GM23338 (cell line): ENCODE data around the gene MSS51. TPM values are rescaled to one million over a fixed set of nuclear protein-coding genes. Genes with fewer than 3 reads are reported as not detected.

Experiments used
- ATAC-seq: fragments of 200-7000 bp; cut with Tn5 transposase; 3 replicates; pipeline ENCODE4 v1.9.1; 2020
- DNase-seq: peaks from one replicate; pipeline ENCODE4 v3.0.0-alpha.2; 2015; ENCODE audit warnings: low spot score
- H2AFZ ChIP-seq: fragments of 200-600 bp; sonication (generic); 2 replicates; pipeline ENCODE4 v1.8.0; 2016; ENCODE audit warnings: antibody characterized with exemption, mild to moderate bottlenecking, moderate library complexity
- H3F3A ChIP-seq: fragments of 200-600 bp; sonication (generic); replicated peaks from 2 replicates; pipeline ENCODE4 v1.8.0; 2017; ENCODE audit warnings: antibody characterized with exemption, mixed run types, low read depth
- H3K27ac ChIP-seq: fragments of 200-600 bp; sonication (generic); 2 replicates; pipeline ENCODE4 v1.6.1; 2016; ENCODE audit warnings: low read depth
- H3K27me3 ChIP-seq: fragments of 200-600 bp; sonication (generic); 2 replicates; pipeline ENCODE4 v1.8.0; 2016; ENCODE audit warnings: mild to moderate bottlenecking, mixed run types, moderate library complexity; ENCODE audit not compliant: insufficient read depth
- H3K36me3 ChIP-seq: fragments of 200-600 bp; sonication (generic); 2 replicates; pipeline ENCODE4 v1.8.0; 2016; ENCODE audit warnings: mild to moderate bottlenecking; ENCODE audit not compliant: insufficient read depth
- H3K4me1 ChIP-seq: fragments of 200-600 bp; sonication (generic); 2 replicates; pipeline ENCODE4 v1.8.0; 2016; ENCODE audit warnings: mild to moderate bottlenecking, moderate library complexity; ENCODE audit not compliant: insufficient read depth
- H3K4me2 ChIP-seq: fragments of 200-600 bp; sonication (generic); 2 replicates; pipeline ENCODE4 v1.7.1; 2017; ENCODE audit warnings: mixed run types
- H3K4me3 ChIP-seq: fragments of 200-600 bp; sonication (generic); 2 replicates; pipeline ENCODE4 v1.6.1; 2016; ENCODE audit warnings: mixed run types
- H3K79me2 ChIP-seq: fragments of 200-600 bp; sonication (generic); replicated peaks from 2 replicates; pipeline ENCODE4 v1.8.0; 2017; ENCODE audit warnings: mild to moderate bottlenecking; ENCODE audit not compliant: insufficient read depth
- H3K9me2 ChIP-seq: fragments of 200-600 bp; sonication (generic); 2 replicates; pipeline ENCODE4 v1.8.0; 2017; ENCODE audit not compliant: insufficient read depth
- H4K20me1 ChIP-seq: fragments of 200-600 bp; sonication (generic); replicated peaks from 2 replicates; pipeline ENCODE4 v1.8.0; 2017; ENCODE audit warnings: mild to moderate bottlenecking; ENCODE audit not compliant: insufficient read depth
- H3K27ac Mint-ChIP-seq: 2 replicates; pipeline ENCODE4 v1.8.0; 2020; ENCODE audit warnings: inconsistent platforms, mild to moderate bottlenecking, moderate library complexity, mixed read lengths
- H3K27me3 Mint-ChIP-seq: 3 replicates; pipeline ENCODE4 v1.8.0; 2022; ENCODE audit warnings: low read depth, mild to moderate bottlenecking, moderate library complexity, mixed read lengths, inconsistent platforms; ENCODE audit not compliant: insufficient read depth, poor library complexity
- H3K36me3 Mint-ChIP-seq: 3 replicates; pipeline ENCODE4 v1.8.0; 2021; ENCODE audit warnings: low read depth, mild to moderate bottlenecking, inconsistent platforms, moderate library complexity, mixed read lengths
- H3K4me1 Mint-ChIP-seq: 3 replicates; pipeline ENCODE4 v1.8.0; 2020; ENCODE audit warnings: mild to moderate bottlenecking, inconsistent platforms, mixed read lengths
- H3K4me3 Mint-ChIP-seq: 3 replicates; pipeline ENCODE4 v1.8.0; 2021; ENCODE audit warnings: moderate library complexity, mild to moderate bottlenecking, inconsistent platforms, mixed read lengths
- H3K9me3 Mint-ChIP-seq: 3 replicates; pipeline ENCODE4 v1.8.0; 2020; ENCODE audit warnings: moderate library complexity, mild to moderate bottlenecking, inconsistent platforms, mixed read lengths
- CREB1 ChIP-seq: fragments of 250-450 bp; sonication (Bioruptor Pico); IDR thresholded peaks from 2 replicates; pipeline ENCODE4 v1.5.0; 2020; ENCODE audit warnings: low read depth, mild to moderate bottlenecking, moderate library complexity
- CTCF ChIP-seq, 2 experiments: fragments of 200-600 bp in 1 of 2; sonication (generic) in 1 of 2; conservative IDR thresholded peaks; 2 replicates each; pipeline versions ENCODE4 v1.5.1 to v1.6.1; 2016 to 2017; ENCODE audit warnings: antibody characterized with exemption in 2 of 2, low read depth in 2 of 2, mild to moderate bottlenecking in 2 of 2, moderate library complexity in 1 of 2
- ETS1 ChIP-seq: IDR thresholded peaks from 2 replicates; pipeline ENCODE4 v1.6.1; 2016; ENCODE audit warnings: antibody characterized with exemption
- JUNB ChIP-seq: IDR thresholded peaks from one replicate; pipeline ENCODE4 v1.6.1; 2016; ENCODE audit warnings: antibody characterized with exemption; ENCODE audit not compliant: unreplicated experiment
- NANOG ChIP-seq: IDR thresholded peaks from 2 replicates; pipeline ENCODE4 v1.6.1; 2016; ENCODE audit warnings: antibody characterized with exemption, borderline replicate concordance
- REST ChIP-seq: IDR thresholded peaks from one replicate; pipeline ENCODE4 v1.6.1; 2018; ENCODE audit warnings: antibody characterized with exemption; ENCODE audit not compliant: unreplicated experiment
- ZNF331 ChIP-seq: fragments of 250-450 bp; sonication (Bioruptor Pico); IDR thresholded peaks from 2 replicates; pipeline ENCODE4 v1.5.0; 2020; ENCODE audit warnings: low read depth, mild to moderate bottlenecking, moderate library complexity
- ZNF462 ChIP-seq: fragments of 250-450 bp; sonication (Bioruptor Pico); IDR thresholded peaks from 2 replicates; pipeline ENCODE4 v1.5.0; 2020; ENCODE audit warnings: mild to moderate bottlenecking, moderate library complexity
- polyA plus RNA-seq: library from polyadenylated mRNA; unstranded; fragments of >200 nt; fragmentation: Nextera tagmentation; extraction: Ambion mirVana; gene quantifications from 2 replicates; pipeline ENCODE4 v1.2.1, GENCODE V29; 2016
- total RNA-seq: library from RNA; depleted of rRNA; stranded (reverse); fragments of >200 nt; shearing (Covaris generic); gene quantifications from 2 replicates; pipeline ENCODE4 v1.2.3, GENCODE V29; 2014

Gene MSS51
- total and polyA plus RNA-seq, 2 experiments from 2014 or later, result 1.1 to 5.1 TPM

- TF ChIP-seq ZNF462 (CRISPR knock-in tag) (no peak), REST (no peak), JUNB (no peak), NANOG (no peak)
Measured at GRCh38 chr10:73424478-73424877, 8.9 kb downstream of the MSS51 start (continued).

GRCh38 chr10:73423309-73423708, 10.1 kb downstream of the MSS51 start:
- Mint-ChIP-seq H3K36me3 (peaks cover 9% of the 10 kb centered on the region), H3K4me1 (no peaks in the 10 kb centered on the region), H3K27me3 (no peaks in the 10 kb centered on the region), H3K4me3 (no peak overlapping the region), H3K9me3 (no peaks in the 10 kb centered on the region), H3K27ac (no peak overlapping the region)
- Histone ChIP-seq H3K79me2 (no peaks in the 10 kb centered on the region), H3K27ac (no peak overlapping the region), H3K27me3 (no peaks in the 10 kb centered on the region), H2AFZ (no peak overlapping the region), H3K4me3 (no peak overlapping the region), H4K20me1 (no peaks in the 10 kb centered on the region), H3K4me1 (no peaks in the 10 kb centered on the region), H3K36me3 (peaks cover 7% of the 10 kb centered on the region; the same call in 1 of the 2 replicates), H3K9me2 (no peaks in the 10 kb centered on the region), H3K4me2 (no peak overlapping the region), H3F3A (no peaks in the 10 kb centered on the region)
- no peak for DNase-seq
- no peak for ATAC-seq
- TF ChIP-seq ZNF331 (CRISPR knock-in tag) (no peak), NANOG (no peak), ETS1 (no peak), CTCF (conservative IDR thresholded peaks at IDR 0.05; ENCODE audit: low read depth in 2 of 2) (no peak), CREB1 (CRISPR knock-in tag) (no peak), JUNB (no peak)
